ENCODE results near the gene DIS3L2.

- no peak for TF ChIP-seq OSR1 (CRISPR knock-in tag; IDR thresholded peaks at IDR 0.05)
- no peak for TF ChIP-seq PATZ1 (CRISPR knock-in tag; IDR thresholded peaks at IDR 0.05; ENCODE audit: borderline replicate concordance)
- no peak for TF ChIP-seq RARB (CRISPR knock-in tag; IDR thresholded peaks at IDR 0.05)
- no peak for TF ChIP-seq ZC3H10 (CRISPR knock-in tag; IDR thresholded peaks at IDR 0.05)
Measured at GRCh38 chr2:232142502-232142901, 181.0 kb downstream of the DIS3L2 start.

All from SK-N-SH treated with all-trans-retinoic acid at 6 μM for 48 hours (cell line).